Measurements from ENCODE around the gene C21orf91. TPM values are rescaled to one million over a fixed set of nuclear protein-coding genes. Genes with fewer than 3 reads are reported as not detected.
A peak's percentile ranks its signal among the peaks of the same experiment; 100 is the strongest.

C21orf91 gene
- total RNA-seq, 1 donor from 2014 or later = 26.7 TPM

DNA sequence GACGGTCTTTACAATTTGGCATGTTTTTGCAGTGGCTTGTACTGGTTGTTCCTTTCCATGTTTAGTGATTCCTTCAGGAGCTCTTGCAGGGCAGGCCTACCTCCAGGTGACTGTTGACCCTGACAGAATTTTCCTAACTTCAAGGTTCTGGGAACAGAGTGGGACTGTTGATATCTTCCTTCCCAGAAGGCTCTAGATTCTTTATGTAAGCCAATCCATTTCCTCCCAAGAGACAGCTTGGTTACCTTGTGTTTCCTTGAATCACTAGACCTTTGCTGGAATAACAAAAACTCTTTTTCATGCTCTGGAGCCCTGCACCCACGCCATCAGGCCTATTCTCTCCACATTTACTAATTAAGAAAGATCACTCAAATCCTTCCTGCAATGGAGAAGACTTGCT, 67.0 kb downstream of the C21orf91 start:
- Mint-ChIP-seq H3K4me3 (no peak overlapping the region), H3K36me3 (no peaks in the 10 kb centered on the region), H3K4me1 (peaks cover 12% of the 10 kb centered on the region), H3K27me3 (ENCODE audit: low read depth) (no peaks in the 10 kb centered on the region), H3K27ac (no peak overlapping the region), H3K9me3 (peaks cover 3% of the 10 kb centered on the region)
- DNase-seq (ENCODE audit: low spot score in 2 of 2, unreplicated experiment in 2 of 2) = no peak
- TF ChIP-seq, protein P1, sequence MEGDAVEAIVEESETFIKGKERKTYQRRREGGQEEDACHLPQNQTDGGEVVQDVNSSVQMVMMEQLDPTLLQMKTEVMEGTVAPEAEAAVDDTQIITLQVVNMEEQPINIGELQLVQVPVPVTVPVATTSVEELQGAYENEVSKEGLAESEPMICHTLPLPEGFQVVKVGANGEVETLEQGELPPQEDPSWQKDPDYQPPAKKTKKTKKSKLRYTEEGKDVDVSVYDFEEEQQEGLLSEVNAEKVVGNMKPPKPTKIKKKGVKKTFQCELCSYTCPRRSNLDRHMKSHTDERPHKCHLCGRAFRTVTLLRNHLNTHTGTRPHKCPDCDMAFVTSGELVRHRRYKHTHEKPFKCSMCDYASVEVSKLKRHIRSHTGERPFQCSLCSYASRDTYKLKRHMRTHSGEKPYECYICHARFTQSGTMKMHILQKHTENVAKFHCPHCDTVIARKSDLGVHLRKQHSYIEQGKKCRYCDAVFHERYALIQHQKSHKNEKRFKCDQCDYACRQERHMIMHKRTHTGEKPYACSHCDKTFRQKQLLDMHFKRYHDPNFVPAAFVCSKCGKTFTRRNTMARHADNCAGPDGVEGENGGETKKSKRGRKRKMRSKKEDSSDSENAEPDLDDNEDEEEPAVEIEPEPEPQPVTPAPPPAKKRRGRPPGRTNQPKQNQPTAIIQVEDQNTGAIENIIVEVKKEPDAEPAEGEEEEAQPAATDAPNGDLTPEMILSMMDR (IDR thresholded peaks at IDR 0.05; ENCODE audit: unreplicated experiment) = no peak

GRCh38 chr21:17746920-17747319, 72.2 kb downstream of the C21orf91 start:
- TF ChIP-seq, protein P1 (IDR thresholded peaks at IDR 0.05; ENCODE audit: unreplicated experiment) = no peak

GRCh38 chr21:17745086-17745485, 74.1 kb downstream of the C21orf91 start:
- peaks cover 14% of the 10 kb centered on the region for H3K4me1 Mint-ChIP-seq
- peaks cover 13% of the 10 kb centered on the region for H3K9me3 Mint-ChIP-seq
- H3K4me3 Mint-ChIP-seq = no peak overlapping the region
- no peaks in the 10 kb centered on the region for H3K27me3 Mint-ChIP-seq (ENCODE audit: low read depth)
- no peak overlapping the region for H3K27ac Mint-ChIP-seq
- peaks cover 6% of the 10 kb centered on the region for H3K36me3 Mint-ChIP-seq
- TF ChIP-seq, protein P1 (IDR thresholded peaks at IDR 0.05; ENCODE audit: unreplicated experiment) = no peak
- no peak for DNase-seq (ENCODE audit: low spot score in 2 of 2, unreplicated experiment in 2 of 2)

More at GRCh38 chr21:17746920-17747319, 72.2 kb downstream of the C21orf91 start:
- Mint-ChIP-seq H3K4me3 (no peak overlapping the region), H3K27ac (no peak overlapping the region), H3K9me3 (peaks cover 11% of the 10 kb centered on the region), H3K4me1 (peaks cover 8% of the 10 kb centered on the region), H3K36me3 (peaks cover 6% of the 10 kb centered on the region), H3K27me3 (ENCODE audit: low read depth) (no peaks in the 10 kb centered on the region)
- no peak for DNase-seq (ENCODE audit: low spot score in 2 of 2, unreplicated experiment in 2 of 2)

DNA sequence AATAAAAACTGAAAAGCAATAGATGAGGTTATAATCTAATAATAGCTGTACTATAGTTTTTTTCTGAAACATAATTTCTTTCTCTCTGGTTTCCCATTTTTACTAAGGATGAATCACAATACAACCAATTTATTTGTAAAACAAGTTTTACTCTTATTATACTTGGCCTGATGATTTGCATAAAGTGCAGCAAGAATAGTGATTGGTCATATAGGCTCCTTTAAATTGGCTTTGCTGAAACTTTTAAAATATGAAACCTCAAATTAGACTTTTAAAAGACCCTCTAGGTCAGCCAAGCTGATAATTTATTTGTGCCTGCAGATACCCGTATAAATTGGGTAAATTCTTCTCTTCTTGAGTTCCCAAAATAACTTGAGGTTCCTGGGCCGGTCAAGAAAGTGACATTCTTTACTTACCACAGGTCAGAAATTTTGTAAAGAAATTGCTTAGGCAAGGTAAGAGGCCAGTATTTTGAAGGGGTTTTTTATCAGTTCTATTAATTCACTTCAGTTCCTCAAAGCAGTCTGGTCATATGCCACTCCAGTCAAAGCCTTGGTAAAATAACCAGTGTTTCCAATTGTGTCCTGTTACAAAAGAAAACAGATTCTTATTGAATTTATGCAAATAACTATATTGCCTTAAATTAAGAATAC, 76.1 kb downstream of the C21orf91 start:
- peaks cover 6% of the 10 kb centered on the region for H3K36me3 Mint-ChIP-seq
- peaks cover 14% of the 10 kb centered on the region for H3K4me1 Mint-ChIP-seq
- peaks cover 17% of the 10 kb centered on the region for H3K9me3 Mint-ChIP-seq
- no peak for DNase-seq (ENCODE audit: low spot score in 2 of 2, unreplicated experiment in 2 of 2)
- H3K27me3 Mint-ChIP-seq (ENCODE audit: low read depth) = no peaks in the 10 kb centered on the region
- no peak overlapping the region for H3K4me3 Mint-ChIP-seq
- TF ChIP-seq, protein P1 (IDR thresholded peaks at IDR 0.05; ENCODE audit: unreplicated experiment) = no peak
- no peak overlapping the region for H3K27ac Mint-ChIP-seq

GRCh38 chr21:17742181-17742580, 77.0 kb downstream of the C21orf91 start:
- TF ChIP-seq, protein P1 (IDR thresholded peaks at IDR 0.05; ENCODE audit: unreplicated experiment) = no peak
- peaks cover 14% of the 10 kb centered on the region for H3K4me1 Mint-ChIP-seq
- peaks cover 17% of the 10 kb centered on the region for H3K9me3 Mint-ChIP-seq
- no peak overlapping the region for H3K4me3 Mint-ChIP-seq
- H3K36me3 Mint-ChIP-seq = peaks cover 6% of the 10 kb centered on the region
- no peaks in the 10 kb centered on the region for H3K27me3 Mint-ChIP-seq (ENCODE audit: low read depth)
- peak overlapping the region; percentile 54 for H3K27ac Mint-ChIP-seq
- DNase-seq (ENCODE audit: low spot score in 2 of 2, unreplicated experiment in 2 of 2) = no peak

Other genes starting within 250 kb of the C21orf91 start
- gene BTG3, start 206.5 kb downstream of the C21orf91 start, total RNA-seq = 38.5 to 41.1 TPM (median 38.5 TPM) in 3 replicates

Data from mesothelial cell of epicardium (in vitro differentiated cells).